Neural cell (in vitro differentiated cells): ENCODE results near the gene DPP9. TPM values are rescaled to one million over a fixed set of nuclear protein-coding genes. Genes with fewer than 3 reads are reported as not detected.
A peak's percentile ranks its signal among the peaks of the same experiment; 100 is the strongest.

Experiments used
- H2AFZ ChIP-seq: fragments of 200-600, 300-800 bp; sonication (generic), shearing (Covaris generic); 2 replicates; pipeline ENCODE4 v1.6.0; 2014; ENCODE audit warnings: low read depth, mild to moderate bottlenecking, antibody characterized with exemption, low read length, moderate library complexity
- H3F3A ChIP-seq: fragments of 200-600 bp; shearing (Covaris generic); 2 replicates; pipeline ENCODE4 v1.6.1; 2016; ENCODE audit warnings: mild to moderate bottlenecking, moderate library complexity, mixed read lengths, antibody characterized with exemption, low read length; ENCODE audit not compliant: insufficient read depth, poor library complexity, severe bottlenecking
- H3K27ac ChIP-seq: fragments of 200-600, 300-800 bp; sonication (generic), shearing (Covaris generic); 2 replicates; pipeline ENCODE4 v1.5.1; 2014; ENCODE audit warnings: mild to moderate bottlenecking, low read length, moderate library complexity
- H3K27me3 ChIP-seq: fragments of 300-800, 200-600 bp; sonication (generic), shearing (Covaris generic); 2 replicates; pipeline ENCODE4 v1.6.0; 2014; ENCODE audit warnings: mild to moderate bottlenecking, low read depth, low read length, moderate library complexity; ENCODE audit not compliant: insufficient read depth
- H3K36me3 ChIP-seq: fragments of 300-800, 200-600 bp; sonication (generic), shearing (Covaris generic); 2 replicates; pipeline ENCODE4 v1.5.1; 2014; ENCODE audit warnings: mild to moderate bottlenecking, antibody characterized with exemption, low read length, moderate library complexity; ENCODE audit not compliant: insufficient read depth
- H3K4me2 ChIP-seq: fragments of 300-800, 200-600 bp; sonication (generic), shearing (Covaris generic); 2 replicates; pipeline ENCODE4 v1.6.0; 2014; ENCODE audit warnings: mild to moderate bottlenecking, low read length
- H3K4me3 ChIP-seq: fragments of 300-800, 200-600 bp; sonication (generic), shearing (Covaris generic); 2 replicates; pipeline ENCODE4 v1.5.1; 2014; ENCODE audit warnings: mild to moderate bottlenecking, low read length, moderate library complexity
- H3K79me2 ChIP-seq: fragments of 200-600 bp; shearing (Covaris generic); replicated peaks from 2 replicates; pipeline ENCODE4 v1.6.0; 2014; ENCODE audit warnings: mild to moderate bottlenecking, low read length, moderate library complexity; ENCODE audit not compliant: insufficient read depth
- H3K9ac ChIP-seq: fragments of 300-800, 200-600 bp; sonication (generic), shearing (Covaris generic); 2 replicates; pipeline ENCODE4 v1.6.1; 2016; ENCODE audit warnings: mild to moderate bottlenecking, low read length, mixed read lengths
- H3K9me2 ChIP-seq: fragments of 200-600 bp; shearing (Covaris generic); 2 replicates; pipeline ENCODE4 v1.6.1; 2016; ENCODE audit warnings: mild to moderate bottlenecking, low read length, mixed read lengths; ENCODE audit not compliant: insufficient read depth
- H3K9me3 ChIP-seq: fragments of 200-600, 300-800 bp; sonication (generic), shearing (Covaris generic); 2 replicates; pipeline ENCODE4 v1.6.1; 2016; ENCODE audit warnings: mild to moderate bottlenecking, mixed run types, low read length, moderate library complexity, mixed read lengths
- H4K20me1 ChIP-seq: fragments of 200-600 bp; shearing (Covaris generic); 2 replicates; pipeline ENCODE4 v1.6.1; 2016; ENCODE audit warnings: mild to moderate bottlenecking, mixed run types; ENCODE audit not compliant: insufficient read depth
- CTCF ChIP-seq: fragments of 450-650 bp; IDR thresholded peaks from 2 replicates; pipeline ENCODE4 v1.5.1; 2014; ENCODE audit warnings: antibody characterized with exemption, mild to moderate bottlenecking, moderate library complexity; ENCODE audit not compliant: poor library complexity, severe bottlenecking
- EP300 ChIP-seq: fragments of 450-650 bp; conservative IDR thresholded peaks from 2 replicates; pipeline ENCODE4 v1.6.1; 2014; ENCODE audit warnings: antibody characterized with exemption, mild to moderate bottlenecking, moderate library complexity; ENCODE audit not compliant: poor library complexity, severe bottlenecking
- EZH2 ChIP-seq: fragments of 200-600, 300-800 bp; shearing (Covaris generic), sonication (generic); IDR thresholded peaks from 2 replicates; pipeline ENCODE4 v1.6.1; 2014; ENCODE audit warnings: antibody characterized with exemption, low read length, borderline replicate concordance, mild to moderate bottlenecking; ENCODE audit not compliant: insufficient read depth, poor library complexity, severe bottlenecking
- RAD21 ChIP-seq: fragments of 450-650 bp; conservative IDR thresholded peaks from 2 replicates; pipeline ENCODE4 v1.6.1; 2014; ENCODE audit warnings: antibody characterized with exemption, mild to moderate bottlenecking, moderate library complexity
- REST ChIP-seq: IDR thresholded peaks from 2 replicates; pipeline ENCODE4 v1.6.1; 2012; ENCODE audit warnings: borderline replicate concordance
- SMC3 ChIP-seq: fragments of 450-650 bp; conservative IDR thresholded peaks from 2 replicates; pipeline ENCODE4 v1.6.1; 2014; ENCODE audit warnings: antibody characterized with exemption, mild to moderate bottlenecking, moderate library complexity; ENCODE audit not compliant: poor library complexity
- TAF1 ChIP-seq: IDR thresholded peaks from 2 replicates; pipeline ENCODE4 v1.6.1; 2012; ENCODE audit warnings: low read depth
- polyA plus RNA-seq: library from polyadenylated mRNA; depleted of rRNA; stranded (reverse); fragments of >200 nt; gene quantifications from 2 replicates; pipeline ENCODE4 v1.2.3, GENCODE V29; 2014

Gene DPP9
- polyA plus RNA-seq, 1 donor from 2014 or later = 11.7 TPM

- Histone ChIP-seq H3K9me2 (no peaks in the 10 kb centered on the region), H3K27ac (peak overlapping the region; percentile 35), H3K4me3 (peak overlapping the region; percentile 18), H3K9ac (peak overlapping the region; percentile 47), H3F3A (no peaks in the 10 kb centered on the region), H3K27me3 (no peaks in the 10 kb centered on the region), H3K9me3 (no peaks in the 10 kb centered on the region), H2AFZ (no peak overlapping the region), H4K20me1 (no peaks in the 10 kb centered on the region), H3K36me3 (no peaks in the 10 kb centered on the region), H3K79me2 (no peaks in the 10 kb centered on the region), H3K4me2 (no peak overlapping the region)
- TF ChIP-seq SMC3 (no peak), TAF1 (no peak)
Observed at GRCh38 chr19:4737955-4738600, 14.4 kb upstream of the DPP9 start.

GRCh38 chr19:4733755-4734345, 10.2 kb upstream of the DPP9 start:
- Histone ChIP-seq H3K9me3 (no peaks in the 10 kb centered on the region), H3K27ac (no peak overlapping the region), H3K79me2 (no peaks in the 10 kb centered on the region), H3F3A (no peaks in the 10 kb centered on the region), H3K4me2 (no peak overlapping the region), H3K27me3 (no peaks in the 10 kb centered on the region), H4K20me1 (no peaks in the 10 kb centered on the region), H3K4me3 (no peak overlapping the region), H2AFZ (no peak overlapping the region), H3K9ac (no peak overlapping the region), H3K9me2 (no peaks in the 10 kb centered on the region), H3K36me3 (no peaks in the 10 kb centered on the region)
- TF ChIP-seq SMC3 (no peak), EZH2 (no peak), RAD21 (no peak)

GRCh38 chr19:4732680-4733114, 9.1 kb upstream of the DPP9 start:
- Histone ChIP-seq H4K20me1 (no peaks in the 10 kb centered on the region), H3K9me2 (no peaks in the 10 kb centered on the region), H3K9me3 (no peaks in the 10 kb centered on the region), H3F3A (no peaks in the 10 kb centered on the region), H3K79me2 (no peaks in the 10 kb centered on the region), H3K9ac (peak overlapping the region; percentile 19), H3K4me3 (peak overlapping the region; percentile 21), H3K36me3 (no peaks in the 10 kb centered on the region), H3K27ac (no peak overlapping the region), H3K4me2 (no peak overlapping the region), H3K27me3 (no peaks in the 10 kb centered on the region), H2AFZ (peak overlapping the region; percentile 10)
- TF ChIP-seq EP300 (no peak), SMC3 (peak; percentile 98), RAD21 (peak; percentile 97), REST (no peak), CTCF (peak; percentile 87)
